HEK293 (cell line): Measurements from ENCODE around the gene PDE3A.

Source experiments
- CTCF ChIA-PET: fragments of 350-600 bp; formaldehyde crosslinking; extraction: SDS; loops from one replicate; lab custom pipeline; 2021; ENCODE audit warnings: antibody characterized with exemption; lab: Yijun Ruan, JAX
- POLR2A ChIA-PET: fragments of 300-600 bp; formaldehyde crosslinking; extraction: SDS; loops from one replicate; lab custom pipeline; 2020; ENCODE audit warnings: antibody characterized with exemption, inconsistent platforms; lab: Yijun Ruan, JAX
- H3K27ac ChIP-seq: fragments of 200-500 bp; sonication (Bioruptor generic); 2 replicates; pipeline ENCODE4 v1.5.1; 2014; ENCODE audit warnings: low read depth, low read length, control low read depth, inconsistent platforms; ENCODE audit errors: extremely low read depth
- H3K36me3 ChIP-seq, 2 experiments: fragments of 200-500 bp in 1 of 2; sonication (Bioruptor generic) in 1 of 2; 1 replicate in 1 of 2; 2 replicates in 1 of 2; pipeline ENCODE4 v1.5.1; 2014 to 2017; ENCODE audit warnings: inconsistent platforms in 2 of 2, low read length in 2 of 2; ENCODE audit not compliant: control insufficient read depth in 2 of 2, insufficient read depth in 1 of 2
- H3K4me1 ChIP-seq: fragments of 200-500 bp; sonication (Bioruptor generic); 2 replicates; pipeline ENCODE4 v1.5.1; 2014; ENCODE audit warnings: mild to moderate bottlenecking, low read length, inconsistent platforms; ENCODE audit not compliant: control insufficient read depth, insufficient read depth
- H3K4me3 ChIP-seq: 2 replicates; pipeline ENCODE4 v1.5.1; 2011; ENCODE audit warnings: low read depth, mild to moderate bottlenecking, control low read depth, low read length, moderate library complexity
- H3K9me3 ChIP-seq: fragments of 200-500 bp; sonication (Bioruptor generic); 2 replicates; pipeline ENCODE4 v1.5.1; 2014; ENCODE audit warnings: low read depth, low read length, inconsistent platforms; ENCODE audit not compliant: control insufficient read depth, insufficient read depth
- FEZF1 ChIP-seq: fragments of 450-650 bp; formaldehyde crosslinking; IDR thresholded peaks from 2 replicates; pipeline ENCODE4 v1.5.1; 2016; ENCODE audit warnings: missing biosample characterization, missing genetic modification characterization
- GLIS2 ChIP-seq: fragments of 450-650 bp; formaldehyde crosslinking; IDR thresholded peaks from 2 replicates; pipeline ENCODE4 v1.5.1; 2016; ENCODE audit warnings: missing biosample characterization, missing genetic modification characterization
- INSM2 ChIP-seq: fragments of 450-650 bp; formaldehyde crosslinking; IDR thresholded peaks from 2 replicates; pipeline ENCODE4 v1.5.1; 2016; ENCODE audit warnings: missing biosample characterization, missing genetic modification characterization
- REPIN1 ChIP-seq: fragments of 450-650 bp; formaldehyde crosslinking; IDR thresholded peaks from 2 replicates; pipeline ENCODE4 v1.5.1; 2017; ENCODE audit warnings: missing biosample characterization, missing genetic modification characterization, low read depth
- ZBTB1 ChIP-seq: fragments of 450-650 bp; formaldehyde crosslinking; IDR thresholded peaks from 2 replicates; pipeline ENCODE4 v1.5.1; 2016; ENCODE audit warnings: missing biosample characterization, missing genetic modification characterization
- ZBTB26 ChIP-seq: fragments of 450-650 bp; formaldehyde crosslinking; optimal IDR thresholded peaks from 2 replicates; pipeline ENCODE3; 2016; ENCODE audit warnings: missing biosample characterization, mild to moderate bottlenecking, missing genetic modification characterization
- ZIC2 ChIP-seq: fragments of 450-650 bp; formaldehyde crosslinking; IDR thresholded peaks from 2 replicates; pipeline ENCODE4 v1.5.1; 2016; ENCODE audit warnings: missing biosample characterization, missing genetic modification characterization
- ZNF132 ChIP-seq: fragments of 450-650 bp; formaldehyde crosslinking; IDR thresholded peaks from 2 replicates; pipeline ENCODE4 v1.5.1; 2017; ENCODE audit warnings: missing biosample characterization, missing genetic modification characterization, borderline replicate concordance
- ZNF16 ChIP-seq: fragments of 450-650 bp; formaldehyde crosslinking; IDR thresholded peaks from 2 replicates; pipeline ENCODE4 v1.5.1; 2016; ENCODE audit warnings: low read depth, missing biosample characterization, missing genetic modification characterization
- ZNF175 ChIP-seq: fragments of 450-650 bp; formaldehyde crosslinking; IDR thresholded peaks from 2 replicates; pipeline ENCODE4 v1.5.1; 2016; ENCODE audit warnings: missing biosample characterization, missing genetic modification characterization
- ZNF184 ChIP-seq: fragments of 450-650 bp; IDR thresholded peaks from 2 replicates; pipeline ENCODE4 v1.5.1; 2018; ENCODE audit warnings: missing biosample characterization, mild to moderate bottlenecking, missing genetic modification characterization
- ZNF248 ChIP-seq: fragments of 450-650 bp; formaldehyde crosslinking; IDR thresholded peaks from 2 replicates; pipeline ENCODE4 v1.5.1; 2017; ENCODE audit warnings: missing biosample characterization, missing genetic modification characterization
- ZNF280C ChIP-seq: fragments of 450-650 bp; formaldehyde crosslinking; IDR thresholded peaks from 2 replicates; pipeline ENCODE4 v1.5.1; 2016; ENCODE audit warnings: missing biosample characterization, missing genetic modification characterization
- ZNF404 ChIP-seq: fragments of 450-650 bp; formaldehyde crosslinking; IDR thresholded peaks from 2 replicates; pipeline ENCODE4 v1.5.1; 2017; ENCODE audit warnings: missing biosample characterization, missing genetic modification characterization
- ZNF48 ChIP-seq: fragments of 450-650 bp; formaldehyde crosslinking; IDR thresholded peaks from 2 replicates; pipeline ENCODE4 v1.5.1; 2016; ENCODE audit warnings: missing biosample characterization, missing genetic modification characterization
- ZNF549 ChIP-seq: fragments of 450-650 bp; IDR thresholded peaks from 2 replicates; pipeline ENCODE4 v1.5.1; 2018; ENCODE audit warnings: missing biosample characterization, missing genetic modification characterization, mild to moderate bottlenecking, inconsistent platforms, moderate library complexity
- ZNF747 ChIP-seq: fragments of 450-650 bp; formaldehyde crosslinking; IDR thresholded peaks from 2 replicates; pipeline ENCODE4 v1.5.1; 2016; ENCODE audit warnings: missing biosample characterization, missing genetic modification characterization
- ZNF830 ChIP-seq: fragments of 450-650 bp; IDR thresholded peaks from 2 replicates; pipeline ENCODE4 v1.5.0; 2018; ENCODE audit warnings: missing biosample characterization, missing genetic modification characterization, low read depth, mild to moderate bottlenecking, moderate library complexity
- ZSCAN23 ChIP-seq: fragments of 450-650 bp; formaldehyde crosslinking; IDR thresholded peaks from 2 replicates; pipeline ENCODE4 v1.5.1; 2016; ENCODE audit warnings: missing biosample characterization, missing genetic modification characterization
- TF ChIP-seq, protein P1 (sequence below): fragments of 450-650 bp; formaldehyde crosslinking; IDR thresholded peaks from 2 replicates; pipeline ENCODE4 v1.5.1; 2016; ENCODE audit warnings: missing biosample characterization, missing genetic modification characterization

Gene PDE3A

GRCh38 chr12:20400003-20400402, 31.7 kb downstream of the PDE3A start:
- no peaks in the 10 kb centered on the region for H3K36me3 ChIP-seq
- TF ChIP-seq ZNF184 (tag by site-specific recombination) = no peak
- TF ChIP-seq INSM2 = no peak
- TF ChIP-seq ZNF48 (tag by site-specific recombination) = no peak
- TF ChIP-seq FEZF1 = no peak
- TF ChIP-seq ZNF280C = no peak
- no peak for TF ChIP-seq REPIN1 (tag by site-specific recombination)
- no peak for TF ChIP-seq ZBTB26 (tag by site-specific recombination)
- no peak for TF ChIP-seq ZBTB1 (tag by site-specific recombination)
- TF ChIP-seq ZNF830 (tag by site-specific recombination) = no peak
- TF ChIP-seq ZNF747 (tag by site-specific recombination) = no peak
- no peak for TF ChIP-seq ZNF248 (tag by site-specific recombination)
- TF ChIP-seq ZNF132 = no peak
- no peak for TF ChIP-seq ZNF549 (tag by site-specific recombination)
- TF ChIP-seq ZIC2 (tag by site-specific recombination) = no peak
- TF ChIP-seq, protein P1, sequence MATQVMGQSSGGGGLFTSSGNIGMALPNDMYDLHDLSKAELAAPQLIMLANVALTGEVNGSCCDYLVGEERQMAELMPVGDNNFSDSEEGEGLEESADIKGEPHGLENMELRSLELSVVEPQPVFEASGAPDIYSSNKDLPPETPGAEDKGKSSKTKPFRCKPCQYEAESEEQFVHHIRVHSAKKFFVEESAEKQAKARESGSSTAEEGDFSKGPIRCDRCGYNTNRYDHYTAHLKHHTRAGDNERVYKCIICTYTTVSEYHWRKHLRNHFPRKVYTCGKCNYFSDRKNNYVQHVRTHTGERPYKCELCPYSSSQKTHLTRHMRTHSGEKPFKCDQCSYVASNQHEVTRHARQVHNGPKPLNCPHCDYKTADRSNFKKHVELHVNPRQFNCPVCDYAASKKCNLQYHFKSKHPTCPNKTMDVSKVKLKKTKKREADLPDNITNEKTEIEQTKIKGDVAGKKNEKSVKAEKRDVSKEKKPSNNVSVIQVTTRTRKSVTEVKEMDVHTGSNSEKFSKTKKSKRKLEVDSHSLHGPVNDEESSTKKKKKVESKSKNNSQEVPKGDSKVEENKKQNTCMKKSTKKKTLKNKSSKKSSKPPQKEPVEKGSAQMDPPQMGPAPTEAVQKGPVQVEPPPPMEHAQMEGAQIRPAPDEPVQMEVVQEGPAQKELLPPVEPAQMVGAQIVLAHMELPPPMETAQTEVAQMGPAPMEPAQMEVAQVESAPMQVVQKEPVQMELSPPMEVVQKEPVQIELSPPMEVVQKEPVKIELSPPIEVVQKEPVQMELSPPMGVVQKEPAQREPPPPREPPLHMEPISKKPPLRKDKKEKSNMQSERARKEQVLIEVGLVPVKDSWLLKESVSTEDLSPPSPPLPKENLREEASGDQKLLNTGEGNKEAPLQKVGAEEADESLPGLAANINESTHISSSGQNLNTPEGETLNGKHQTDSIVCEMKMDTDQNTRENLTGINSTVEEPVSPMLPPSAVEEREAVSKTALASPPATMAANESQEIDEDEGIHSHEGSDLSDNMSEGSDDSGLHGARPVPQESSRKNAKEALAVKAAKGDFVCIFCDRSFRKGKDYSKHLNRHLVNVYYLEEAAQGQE = no peak
- no peak for TF ChIP-seq ZNF404 (tag by site-specific recombination)
- TF ChIP-seq ZSCAN23 (tag by site-specific recombination) = no peak
- no peak for TF ChIP-seq ZNF16 (tag by site-specific recombination)
- TF ChIP-seq ZNF175 (tag by site-specific recombination) = no peak
- no peak for TF ChIP-seq GLIS2 (tag by site-specific recombination)
- H3K4me1 ChIP-seq = no peaks in the 10 kb centered on the region
- ChIA-PET CTCF (no interaction called here), POLR2A (no interaction called here)
- H3K27ac ChIP-seq = no peak overlapping the region
- no peaks in the 10 kb centered on the region for H3K9me3 ChIP-seq
- H3K4me3 ChIP-seq = no peak overlapping the region
